ENCODE results near the gene PARD3B. TPM values are rescaled to one million over a fixed set of nuclear protein-coding genes. Genes with fewer than 3 reads are reported as not detected.

The PARD3B gene
- total and polyA plus RNA-seq, 2 experiments from 2014 or later, result 4.3 to 8.5 TPM

- no peak for TF ChIP-seq CTCF (IDR thresholded peaks at IDR 0.05; ENCODE audit: low read depth, low read length)
- H3K4me3 ChIP-seq, result no peak overlapping the region
- H3K27me3 ChIP-seq, result no peaks in the 10 kb centered on the region
- H3K36me3 ChIP-seq, result no peaks in the 10 kb centered on the region
- H3K27ac ChIP-seq, result no peak overlapping the region
- DNase-seq (ENCODE audit: low read depth in 1 of 2, low spot score in 1 of 2), result no peak
- H3K9me3 ChIP-seq (ENCODE audit: low read depth), result no peaks in the 10 kb centered on the region
- H3K4me1 ChIP-seq (ENCODE audit: low read depth), result no peaks in the 10 kb centered on the region
Measured at GRCh38 chr2:204718607-204719006, 173.3 kb downstream of the PARD3B start.

GRCh38 chr2:204720874-204721273 lies 175.6 kb downstream of the PARD3B start:
- Histone ChIP-seq H3K4me1 (ENCODE audit: low read depth) (no peaks in the 10 kb centered on the region), H3K27me3 (no peaks in the 10 kb centered on the region), H3K4me3 (no peak overlapping the region), H3K27ac (no peak overlapping the region), H3K9me3 (ENCODE audit: low read depth) (no peaks in the 10 kb centered on the region), H3K36me3 (no peaks in the 10 kb centered on the region)
- TF ChIP-seq CTCF (IDR thresholded peaks at IDR 0.05; ENCODE audit: low read depth, low read length), result no peak
- no peak for DNase-seq (ENCODE audit: low read depth in 1 of 2, low spot score in 1 of 2)

- no peaks in the 10 kb centered on the region for H3K4me1 ChIP-seq (ENCODE audit: low read depth)
- no peaks in the 10 kb centered on the region for H3K9me3 ChIP-seq (ENCODE audit: low read depth)
- DNase-seq (ENCODE audit: low read depth in 1 of 2, low spot score in 1 of 2), result no peak
- H3K36me3 ChIP-seq, result no peaks in the 10 kb centered on the region
- H3K27me3 ChIP-seq, result no peaks in the 10 kb centered on the region
- no peak overlapping the region for H3K27ac ChIP-seq
- no peak for TF ChIP-seq CTCF (IDR thresholded peaks at IDR 0.05; ENCODE audit: low read depth, low read length)
- H3K4me3 ChIP-seq, result no peak overlapping the region
Measured at GRCh38 chr2:204722207-204722606, 176.9 kb downstream of the PARD3B start.

- Histone ChIP-seq H3K36me3 (no peaks in the 10 kb centered on the region), H3K27ac (no peak overlapping the region), H3K4me3 (no peak overlapping the region), H3K9me3 (ENCODE audit: low read depth) (no peaks in the 10 kb centered on the region), H3K27me3 (no peaks in the 10 kb centered on the region), H3K4me1 (ENCODE audit: low read depth) (no peaks in the 10 kb centered on the region)
- no peak for DNase-seq (ENCODE audit: low read depth in 1 of 2, low spot score in 1 of 2)
- no peak for TF ChIP-seq CTCF (IDR thresholded peaks at IDR 0.05; ENCODE audit: low read depth, low read length)
Measured at GRCh38 chr2:204722691-204723090, 177.4 kb downstream of the PARD3B start.

GRCh38 chr2:204725693-204726360 lies 180.6 kb downstream of the PARD3B start:
- no peak for DNase-seq (ENCODE audit: low read depth in 1 of 2, low spot score in 1 of 2)
- Histone ChIP-seq H3K9me3 (ENCODE audit: low read depth) (no peaks in the 10 kb centered on the region), H3K27ac (no peak overlapping the region), H3K27me3 (no peaks in the 10 kb centered on the region), H3K4me3 (no peak overlapping the region), H3K4me1 (ENCODE audit: low read depth) (no peaks in the 10 kb centered on the region), H3K36me3 (no peaks in the 10 kb centered on the region)
- no peak for TF ChIP-seq CTCF (IDR thresholded peaks at IDR 0.05; ENCODE audit: low read depth, low read length)
